ENCODE results near the gene KIF27. TPM values are rescaled to one million over a fixed set of nuclear protein-coding genes. Genes with fewer than 3 reads are reported as not detected.
A peak's percentile ranks its signal among the peaks of the same experiment; 100 is the strongest.

The KIF27 gene, protein sequence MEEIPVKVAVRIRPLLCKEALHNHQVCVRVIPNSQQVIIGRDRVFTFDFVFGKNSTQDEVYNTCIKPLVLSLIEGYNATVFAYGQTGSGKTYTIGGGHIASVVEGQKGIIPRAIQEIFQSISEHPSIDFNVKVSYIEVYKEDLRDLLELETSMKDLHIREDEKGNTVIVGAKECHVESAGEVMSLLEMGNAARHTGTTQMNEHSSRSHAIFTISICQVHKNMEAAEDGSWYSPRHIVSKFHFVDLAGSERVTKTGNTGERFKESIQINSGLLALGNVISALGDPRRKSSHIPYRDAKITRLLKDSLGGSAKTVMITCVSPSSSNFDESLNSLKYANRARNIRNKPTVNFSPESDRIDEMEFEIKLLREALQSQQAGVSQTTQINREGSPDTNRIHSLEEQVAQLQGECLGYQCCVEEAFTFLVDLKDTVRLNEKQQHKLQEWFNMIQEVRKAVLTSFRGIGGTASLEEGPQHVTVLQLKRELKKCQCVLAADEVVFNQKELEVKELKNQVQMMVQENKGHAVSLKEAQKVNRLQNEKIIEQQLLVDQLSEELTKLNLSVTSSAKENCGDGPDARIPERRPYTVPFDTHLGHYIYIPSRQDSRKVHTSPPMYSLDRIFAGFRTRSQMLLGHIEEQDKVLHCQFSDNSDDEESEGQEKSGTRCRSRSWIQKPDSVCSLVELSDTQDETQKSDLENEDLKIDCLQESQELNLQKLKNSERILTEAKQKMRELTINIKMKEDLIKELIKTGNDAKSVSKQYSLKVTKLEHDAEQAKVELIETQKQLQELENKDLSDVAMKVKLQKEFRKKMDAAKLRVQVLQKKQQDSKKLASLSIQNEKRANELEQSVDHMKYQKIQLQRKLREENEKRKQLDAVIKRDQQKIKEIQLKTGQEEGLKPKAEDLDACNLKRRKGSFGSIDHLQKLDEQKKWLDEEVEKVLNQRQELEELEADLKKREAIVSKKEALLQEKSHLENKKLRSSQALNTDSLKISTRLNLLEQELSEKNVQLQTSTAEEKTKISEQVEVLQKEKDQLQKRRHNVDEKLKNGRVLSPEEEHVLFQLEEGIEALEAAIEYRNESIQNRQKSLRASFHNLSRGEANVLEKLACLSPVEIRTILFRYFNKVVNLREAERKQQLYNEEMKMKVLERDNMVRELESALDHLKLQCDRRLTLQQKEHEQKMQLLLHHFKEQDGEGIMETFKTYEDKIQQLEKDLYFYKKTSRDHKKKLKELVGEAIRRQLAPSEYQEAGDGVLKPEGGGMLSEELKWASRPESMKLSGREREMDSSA (N-terminal part only)
- 1.9 TPM for total RNA-seq

GRCh38 chr9:83920927-83921707 is at the start of gene KIF27:
KIF27 (minus strand) TSS chr9:83921432; CDS start chr9:83915591, 5,841 bp downstream.
- intact Hi-C loops (cut with DNase I), result loop anchor here (1.0 to 5.0 kb wide), 4 partner anchors 36 to 212 kb away; partner anchors contain the start of genes GKAP1, HNRNPK and RMI1
- peak in 2 of 3 experiments; percentile 41 to 67 for TF ChIP-seq CTCF (IDR thresholded peaks at IDR 0.05)

DNA sequence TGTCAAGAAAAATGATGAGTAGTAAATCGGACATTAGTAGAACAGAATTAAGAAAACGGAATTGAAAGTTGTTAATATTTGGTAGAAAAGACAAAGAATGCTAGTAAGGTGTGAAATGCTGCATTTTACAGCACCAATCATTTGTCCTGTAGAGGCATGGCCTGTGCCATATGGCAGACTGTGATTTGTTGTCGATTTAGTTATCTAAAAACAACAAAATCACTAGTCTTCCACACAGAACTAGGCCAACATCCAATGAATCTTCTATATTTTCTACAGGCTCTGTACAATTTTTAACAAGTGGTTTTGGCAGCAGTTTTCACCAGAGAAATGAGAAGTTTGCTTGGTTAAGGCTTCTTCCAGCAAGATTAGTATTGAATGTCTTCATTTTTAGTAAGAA is 48.4 kb upstream of the KIF27 start:
- Histone ChIP-seq H3K9me3 (no peaks in the 10 kb centered on the region), H3K27ac (no peak overlapping the region), H3K27me3 (no peaks in the 10 kb centered on the region), H3K4me1 (peaks cover 0 to 6% of the 10 kb centered on the region in 2 donors), H3K4me3 (no peak overlapping the region), H3K36me3 (peaks cover 67 to 82% of the 10 kb centered on the region in 2 donors)
- intact Hi-C loops (cut with DNase I), result no loop called here
- no peak for DNase-seq (ENCODE audit: low spot score in 2 of 2)
- TF ChIP-seq CTCF (IDR thresholded peaks at IDR 0.05), result no peak

More at GRCh38 chr9:83920927-83921707, at the start of gene KIF27:
- no peaks in the 10 kb centered on the region for H3K27me3 ChIP-seq
- no peaks in the 10 kb centered on the region for H3K36me3 ChIP-seq
- peak within 1 kb of the TSS; percentile 95 to 99 for H3K27ac ChIP-seq
- no peaks in the 10 kb centered on the region for H3K9me3 ChIP-seq
- H3K4me3 ChIP-seq, result peak within 1 kb of the TSS; percentile 93 to 99
- no peaks in the 10 kb centered on the region for H3K4me1 ChIP-seq
- peak; percentile 95 to 99 for DNase-seq (ENCODE audit: low spot score in 2 of 2)

GRCh38 chr9:83967073-83967472 is 45.8 kb upstream of the KIF27 start:
- H3K4me1 ChIP-seq, result peaks cover 0 to 2% of the 10 kb centered on the region in 2 donors
- no peaks in the 10 kb centered on the region for H3K9me3 ChIP-seq
- no peaks in the 10 kb centered on the region for H3K27me3 ChIP-seq
- TF ChIP-seq CTCF (IDR thresholded peaks at IDR 0.05), result no peak
- no peak for DNase-seq (ENCODE audit: low spot score in 2 of 2)
- intact Hi-C loops (cut with DNase I), result no loop called here
- no peak overlapping the region for H3K27ac ChIP-seq
- no peak overlapping the region for H3K4me3 ChIP-seq
- peaks cover 42 to 57% of the 10 kb centered on the region in 2 donors for H3K36me3 ChIP-seq

GRCh38 chr9:83966209-83966582 is 45.0 kb upstream of the KIF27 start:
- intact Hi-C loops (cut with DNase I), result no loop called here
- H3K36me3 ChIP-seq, result peaks cover 33 to 48% of the 10 kb centered on the region in 2 donors
- H3K27ac ChIP-seq, result no peak overlapping the region
- no peak for DNase-seq (ENCODE audit: low spot score in 2 of 2)
- no peaks in the 10 kb centered on the region for H3K27me3 ChIP-seq
- H3K9me3 ChIP-seq, result no peaks in the 10 kb centered on the region
- peaks cover 0 to 2% of the 10 kb centered on the region in 2 donors for H3K4me1 ChIP-seq
- no peak for TF ChIP-seq CTCF (IDR thresholded peaks at IDR 0.05)
- H3K4me3 ChIP-seq, result no peak overlapping the region
